ENCODE measurements around the gene GRIK2.

DNA sequence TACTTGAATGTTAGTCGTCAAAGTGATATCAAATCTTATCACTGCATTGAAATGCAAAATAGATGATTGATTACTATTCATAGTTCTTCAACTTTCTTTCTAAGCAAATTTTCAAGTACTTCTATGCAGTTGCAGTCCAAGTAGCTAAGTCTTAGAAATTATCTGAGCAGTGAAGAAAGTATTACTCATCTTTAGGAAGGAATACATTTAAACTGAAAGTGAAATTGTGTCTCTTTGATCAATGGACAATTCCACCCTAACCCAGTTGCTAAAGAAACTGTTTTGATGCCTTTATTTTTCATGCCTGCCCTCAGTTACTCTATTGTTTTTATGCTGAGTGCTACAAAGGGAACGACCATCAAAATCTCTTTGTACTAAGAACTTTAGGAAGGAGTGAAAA lies 337.4 kb downstream of the GRIK2 start:
- TF ChIP-seq, protein P1, sequence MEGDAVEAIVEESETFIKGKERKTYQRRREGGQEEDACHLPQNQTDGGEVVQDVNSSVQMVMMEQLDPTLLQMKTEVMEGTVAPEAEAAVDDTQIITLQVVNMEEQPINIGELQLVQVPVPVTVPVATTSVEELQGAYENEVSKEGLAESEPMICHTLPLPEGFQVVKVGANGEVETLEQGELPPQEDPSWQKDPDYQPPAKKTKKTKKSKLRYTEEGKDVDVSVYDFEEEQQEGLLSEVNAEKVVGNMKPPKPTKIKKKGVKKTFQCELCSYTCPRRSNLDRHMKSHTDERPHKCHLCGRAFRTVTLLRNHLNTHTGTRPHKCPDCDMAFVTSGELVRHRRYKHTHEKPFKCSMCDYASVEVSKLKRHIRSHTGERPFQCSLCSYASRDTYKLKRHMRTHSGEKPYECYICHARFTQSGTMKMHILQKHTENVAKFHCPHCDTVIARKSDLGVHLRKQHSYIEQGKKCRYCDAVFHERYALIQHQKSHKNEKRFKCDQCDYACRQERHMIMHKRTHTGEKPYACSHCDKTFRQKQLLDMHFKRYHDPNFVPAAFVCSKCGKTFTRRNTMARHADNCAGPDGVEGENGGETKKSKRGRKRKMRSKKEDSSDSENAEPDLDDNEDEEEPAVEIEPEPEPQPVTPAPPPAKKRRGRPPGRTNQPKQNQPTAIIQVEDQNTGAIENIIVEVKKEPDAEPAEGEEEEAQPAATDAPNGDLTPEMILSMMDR (IDR thresholded peaks at IDR 0.05), result no peak
- TF ChIP-seq POLR2A (IDR thresholded peaks at IDR 0.05), result no peak

Measured in suprapubic skin (tissue), 3 donors.